ENCODE results near the gene ATL1.

DNA sequence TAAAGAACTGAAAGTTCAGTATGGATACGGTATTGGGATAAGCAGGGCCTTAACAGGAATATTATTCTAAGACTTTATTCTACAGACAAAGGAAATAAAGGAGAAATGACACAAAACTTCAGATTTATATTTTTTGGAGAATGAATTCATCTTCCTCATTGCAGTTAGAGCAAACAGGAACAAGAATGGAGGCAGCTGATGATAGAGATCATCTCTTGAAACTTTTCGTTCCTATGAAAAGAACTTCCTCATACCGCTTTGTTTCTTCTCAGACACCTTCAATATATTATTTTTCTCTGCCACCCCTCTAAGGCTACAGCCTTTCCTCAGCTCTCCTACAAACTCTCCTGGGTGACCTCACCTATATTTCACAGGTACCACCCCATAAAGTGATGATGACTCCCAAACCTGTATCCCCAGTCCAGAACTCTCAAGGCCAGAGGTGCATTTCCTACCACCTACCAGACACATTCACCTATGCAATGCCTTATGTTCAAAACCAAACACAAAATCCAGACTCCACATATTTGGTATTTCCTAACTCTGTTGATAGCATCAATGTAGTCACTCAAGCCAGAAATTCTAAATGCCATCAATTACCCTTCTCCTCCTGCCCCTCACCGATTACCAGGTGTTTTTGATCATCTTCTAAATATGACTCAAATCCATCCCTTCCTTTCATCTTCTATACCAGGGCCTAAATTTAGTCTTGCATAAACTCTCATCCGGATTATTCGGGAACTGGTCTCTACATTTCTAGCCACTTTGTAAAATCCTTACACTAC lies 35.0 kb upstream of the ATL1 start:
- TF ChIP-seq HDAC6 (IDR thresholded peaks at IDR 0.05; ENCODE audit: low read depth, low read length) (no peak), EP300 (IDR thresholded peaks at IDR 0.05; ENCODE audit: low read depth in 2 of 2, low read length in 2 of 2) (no peak), EP300 (CRISPR knock-in tag; IDR thresholded peaks at IDR 0.05; ENCODE audit: borderline replicate concordance) (no peak), CEBPB (IDR thresholded peaks at IDR 0.05; ENCODE audit: borderline replicate concordance, low read depth, low read length) (no peak), TARDBP (CRISPR knock-in tag; IDR thresholded peaks at IDR 0.05) (no peak), MXD4 (CRISPR knock-in tag; IDR thresholded peaks at IDR 0.05) (no peak), SCMH1 (CRISPR knock-in tag; IDR thresholded peaks at IDR 0.05; ENCODE audit: borderline replicate concordance) (no peak)

Data from HepG2 (cell line).